ENCODE measurements around the gene CEP170B. TPM values are rescaled to one million over a fixed set of nuclear protein-coding genes. Genes with fewer than 3 reads are reported as not detected.

The CEP170B gene
- total and polyA plus RNA-seq, 8 donors = 9.6 to 483 (median 29.1) TPM

GRCh38 chr14:104919993-104920315 is 54.9 kb downstream of the CEP170B start:
- TF ChIP-seq CTCF (IDR thresholded peaks at IDR 0.05) (no peak), EP300 (IDR thresholded peaks at IDR 0.05) (no peak), POLR2A (IDR thresholded peaks at IDR 0.05) (no peak), POLR2AphosphoS5 (IDR thresholded peaks at IDR 0.05) (no peak)
- Histone ChIP-seq H3K9me3 (peaks cover 0 to 7% (median 7%) of the 10 kb centered on the region in 4 donors), H3K36me3 (no peaks in the 10 kb centered on the region), H3K4me3 (no peak overlapping the region), H3K27me3 (peaks cover 0 to 5% (median 0%) of the 10 kb centered on the region in 3 donors), H3K27ac (no peak overlapping the region), H3K4me1 (no peaks in the 10 kb centered on the region)
- DNase-seq = no peak
- intact Hi-C loops (cut with DNase I; ENCODE audit: low total_unique reads) = no loop called here
- 49 to 62% (median 60%) methylated on average over 3 of the region's 3 CpGs for WGBS, 5 donors

GRCh38 chr14:104923640-104924420 is 58.8 kb downstream of the CEP170B start:
- WGBS, 5 donors = 86 to 92% (median 88%) methylated on average over 3 to 4 of the region's 4 CpGs
- H3K27ac ChIP-seq = no peak overlapping the region

GRCh38 chr14:104924421-104925213 is 59.5 kb downstream of the CEP170B start, which contains the start of gene PLD4:
Gene PLD4 (plus strand): TSS chr14:104924879. CDS start chr14:104927141, 2,262 bp downstream.
- peaks cover 0 to 10% (median 0%) of the 10 kb centered on the region in 4 donors for H3K4me1 ChIP-seq
- peaks cover 0 to 7% (median 7%) of the 10 kb centered on the region in 4 donors for H3K9me3 ChIP-seq
- peaks cover 0 to 24% (median 0%) of the 10 kb centered on the region in 3 donors for H3K27me3 ChIP-seq
- no peak within 1 kb of the TSS for H3K4me3 ChIP-seq
- no peak for DNase-seq
- H3K36me3 ChIP-seq = no peaks in the 10 kb centered on the region
- intact Hi-C loops (cut with DNase I; ENCODE audit: low total_unique reads) = no loop called here
- no peak for TF ChIP-seq CTCF (IDR thresholded peaks at IDR 0.05)
- TF ChIP-seq EP300 (IDR thresholded peaks at IDR 0.05) = no peak
- no peak for TF ChIP-seq POLR2A (IDR thresholded peaks at IDR 0.05)
- no peak for TF ChIP-seq POLR2AphosphoS5 (IDR thresholded peaks at IDR 0.05)
- 66 to 85% (median 76%) methylated on average over 11 to 14 of the region's 14 CpGs for WGBS, 5 donors
- H3K27ac ChIP-seq = no peak within 1 kb of the TSS

More at GRCh38 chr14:104923640-104924420, 58.8 kb downstream of the CEP170B start:
- Histone ChIP-seq H3K9me3 (peaks cover 0 to 7% (median 7%) of the 10 kb centered on the region in 4 donors), H3K27me3 (peaks cover 0 to 24% (median 0%) of the 10 kb centered on the region in 3 donors), H3K4me1 (peaks cover 0 to 10% (median 0%) of the 10 kb centered on the region in 4 donors), H3K36me3 (no peaks in the 10 kb centered on the region), H3K4me3 (no peak overlapping the region)
- intact Hi-C loops (cut with DNase I; ENCODE audit: low total_unique reads) = no loop called here
- no peak for DNase-seq
- no peak for TF ChIP-seq CTCF (IDR thresholded peaks at IDR 0.05)
- TF ChIP-seq POLR2A (IDR thresholded peaks at IDR 0.05) = no peak
- no peak for TF ChIP-seq EP300 (IDR thresholded peaks at IDR 0.05)
- TF ChIP-seq POLR2AphosphoS5 (IDR thresholded peaks at IDR 0.05) = no peak

GRCh38 chr14:104925214-104925854 is 60.3 kb downstream of the CEP170B start:
- H3K4me3 ChIP-seq = no peak overlapping the region
- no peak for TF ChIP-seq POLR2AphosphoS5 (IDR thresholded peaks at IDR 0.05)
- TF ChIP-seq POLR2A (IDR thresholded peaks at IDR 0.05) = no peak
- no peak for TF ChIP-seq EP300 (IDR thresholded peaks at IDR 0.05)
- no peak for TF ChIP-seq CTCF (IDR thresholded peaks at IDR 0.05)
- H3K27ac ChIP-seq = no peak overlapping the region
- peaks cover 0 to 7% (median 7%) of the 10 kb centered on the region in 4 donors for H3K9me3 ChIP-seq
- intact Hi-C loops (cut with DNase I; ENCODE audit: low total_unique reads) = no loop called here
- no peak for DNase-seq
- WGBS, 5 donors = 65 to 100% (median 75%) methylated on average over 1 to 10 of the region's 10 CpGs
- no peaks in the 10 kb centered on the region for H3K36me3 ChIP-seq
- H3K27me3 ChIP-seq = peaks cover 0 to 24% (median 0%) of the 10 kb centered on the region in 3 donors
- H3K4me1 ChIP-seq = peaks cover 0 to 10% (median 0%) of the 10 kb centered on the region in 4 donors
